Activated naive CD8-positive, alpha-beta T cell treated with anti-CD3 and anti-CD28 coated beads, Interleukin-2, amount 10 ng/mL, durations not matched to agents 7 days and 5 days (primary cell): ENCODE data around the gene GABBR1. TPM values are rescaled to one million over a fixed set of nuclear protein-coding genes. Genes with fewer than 3 reads are reported as not detected.
"Not testable (repeated sequence)": the region's sequence is repeated elsewhere in the genome, so short reads cannot be mapped to it uniquely, and the experiment has no call there.

Experiments
- ATAC-seq: fragments of 150-1000 bp; cut with Tn5 transposase; one replicate; pipeline ENCODE4 v1.10.0; 2021; ENCODE audit warnings: low read depth, moderate library complexity
- POLR2A ChIA-PET: fragments of 350-600 bp; sonication (Branson Sonifier 250); formaldehyde crosslinking; loops from one replicate; lab custom pipeline; 2021; ENCODE audit warnings: antibody characterized with exemption; lab: Charles Lee
- DNase-seq: peaks from one replicate; pipeline ENCODE4 v3.0.0; 2021
- H3K27ac Mint-ChIP-seq: one replicate; pipeline ENCODE4 v1.8.0; 2022; ENCODE audit warnings: mild to moderate bottlenecking, mixed read lengths
- H3K27me3 Mint-ChIP-seq: one replicate; pipeline ENCODE4 v1.8.0; 2022; ENCODE audit warnings: mild to moderate bottlenecking, moderate library complexity, mixed read lengths
- H3K36me3 Mint-ChIP-seq: one replicate; pipeline ENCODE4 v1.8.0; 2021; ENCODE audit warnings: mild to moderate bottlenecking, mixed read lengths
- H3K4me1 Mint-ChIP-seq: one replicate; pipeline ENCODE4 v1.8.0; 2021; ENCODE audit warnings: mixed read lengths
- H3K4me3 Mint-ChIP-seq: one replicate; pipeline ENCODE4 v1.8.0; 2022; ENCODE audit warnings: mild to moderate bottlenecking, moderate library complexity, mixed read lengths
- H3K9me3 Mint-ChIP-seq: one replicate; pipeline ENCODE4 v1.8.0; 2021; ENCODE audit warnings: mixed read lengths
- total RNA-seq, 2 experiments: library from RNA; stranded (reverse); gene quantifications; one replicate each; pipeline ENCODE4 v1.2.3, GENCODE V29; 2021

Gene GABBR1
- total RNA-seq, 2 experiments from 2014 or later, result 20.1 to 20.7 TPM

DNA sequence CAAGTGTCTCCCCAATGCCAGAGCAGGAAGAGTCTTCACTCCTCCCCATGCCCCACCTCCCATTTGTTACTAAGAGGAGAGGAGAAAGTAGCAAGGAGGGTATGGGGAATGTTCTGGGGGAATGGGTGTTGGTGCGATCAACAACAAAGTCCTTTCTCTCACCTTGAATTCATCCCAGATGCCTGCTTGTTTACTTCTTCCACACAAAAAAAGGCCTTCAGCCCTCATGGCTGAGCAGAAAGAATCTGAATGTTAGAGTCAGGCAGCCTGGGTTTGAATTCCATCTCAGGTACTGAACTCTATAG, 33.8 kb upstream of the GABBR1 start:
- DNase-seq (no peak), ATAC-seq (no peak)
- no peak overlapping the region for H3K27ac Mint-ChIP-seq
- peaks cover 2% of the 10 kb centered on the region for H3K36me3 Mint-ChIP-seq
- H3K4me1 Mint-ChIP-seq, result peaks cover 2% of the 10 kb centered on the region
- H3K9me3 Mint-ChIP-seq, result no peaks in the 10 kb centered on the region
- H3K27me3 Mint-ChIP-seq, result peaks cover 11% of the 10 kb centered on the region
- POLR2A ChIA-PET, result no interaction called here
- H3K4me3 Mint-ChIP-seq, result no peak overlapping the region

DNA sequence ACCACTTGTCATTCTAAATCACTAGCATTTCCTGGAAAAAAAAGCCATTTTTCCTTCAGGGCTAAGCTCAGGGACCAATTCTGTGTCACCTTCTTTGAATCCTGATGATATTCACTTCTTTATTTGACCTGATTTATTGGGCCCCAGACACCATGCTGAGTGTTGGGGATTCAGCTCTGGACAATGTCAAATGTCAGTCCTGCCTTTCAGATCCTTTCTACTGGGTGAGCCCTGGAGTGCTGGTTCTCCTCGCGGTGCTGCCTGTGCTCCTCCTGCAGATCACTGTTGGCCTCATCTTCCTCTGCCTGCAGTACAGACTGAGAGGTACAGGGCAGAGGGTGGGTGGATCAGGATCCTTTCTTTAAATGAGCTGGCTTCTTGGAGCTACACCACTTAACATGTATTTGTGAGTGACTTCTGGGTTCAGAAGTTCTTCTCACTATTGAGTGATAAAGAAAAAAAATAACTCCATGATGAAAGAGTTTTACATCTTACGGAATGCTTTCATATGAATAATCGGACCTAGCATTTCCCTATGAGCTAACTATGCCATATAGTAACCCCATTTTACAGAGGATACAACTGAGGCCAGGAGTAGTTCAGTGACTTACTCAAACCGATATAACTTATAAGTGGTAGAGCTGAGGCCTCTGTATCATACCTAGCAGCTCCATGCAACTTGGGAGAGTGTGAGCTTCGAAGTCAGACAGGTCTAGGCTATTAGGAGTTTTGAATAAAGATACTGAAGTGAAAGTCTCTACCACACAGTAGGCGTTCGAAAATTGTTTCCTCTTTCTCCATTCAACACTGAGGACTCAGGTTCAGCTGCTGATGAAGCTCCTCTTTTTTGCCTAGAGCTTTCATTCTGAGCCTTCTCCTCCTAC, 33.2 kb upstream of the GABBR1 start:
- no peak for ATAC-seq
- Mint-ChIP-seq H3K9me3 (no peaks in the 10 kb centered on the region), H3K27ac (no peak overlapping the region), H3K27me3 (peaks cover 13% of the 10 kb centered on the region), H3K4me3 (no peak overlapping the region), H3K36me3 (no peaks in the 10 kb centered on the region), H3K4me1 (peaks cover 2% of the 10 kb centered on the region)
- POLR2A ChIA-PET, result no interaction called here
- DNase-seq, result no peak

DNA sequence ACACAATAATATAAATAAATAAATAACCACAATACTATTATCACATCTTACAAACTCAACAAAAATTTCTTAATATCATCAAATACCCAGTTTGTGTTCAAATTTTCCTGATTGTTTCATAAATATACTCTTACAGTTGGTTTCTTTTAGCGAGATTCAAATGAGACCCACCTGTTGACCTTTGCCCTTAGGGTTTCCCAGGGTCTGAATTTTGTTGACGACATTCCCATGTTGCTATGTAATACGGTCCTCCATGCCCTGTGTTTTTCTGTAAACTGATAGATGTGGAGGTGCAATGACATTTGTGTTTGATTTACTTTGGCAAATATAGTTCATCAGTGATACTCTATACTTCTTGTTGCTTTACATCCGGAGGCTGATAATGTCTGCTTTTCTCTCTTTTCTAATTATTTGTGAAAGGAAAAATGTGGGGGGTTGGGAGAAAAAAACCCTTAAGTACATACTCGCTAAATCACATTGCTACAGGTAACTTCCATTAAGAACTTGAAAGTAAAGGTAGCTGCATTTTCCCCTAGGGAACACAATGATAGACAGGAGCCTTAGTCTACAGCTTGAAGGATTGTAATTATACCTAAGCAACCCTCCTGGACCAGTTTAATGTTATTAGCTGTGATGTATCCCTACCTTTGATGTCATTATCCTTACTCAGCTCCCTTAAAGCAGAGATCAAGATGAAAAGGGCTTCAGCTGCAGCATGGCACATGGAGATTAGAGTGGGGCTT, 30.5 kb upstream of the GABBR1 start:
- Mint-ChIP-seq H3K27me3 (peaks cover 19% of the 10 kb centered on the region), H3K4me1 (peaks cover 2% of the 10 kb centered on the region), H3K4me3 (no peak overlapping the region), H3K9me3 (no peaks in the 10 kb centered on the region), H3K36me3 (no peaks in the 10 kb centered on the region), H3K27ac (no peak overlapping the region)
- DNase-seq (no peak), ATAC-seq (no peak)
- POLR2A ChIA-PET, result no interaction called here

DNA sequence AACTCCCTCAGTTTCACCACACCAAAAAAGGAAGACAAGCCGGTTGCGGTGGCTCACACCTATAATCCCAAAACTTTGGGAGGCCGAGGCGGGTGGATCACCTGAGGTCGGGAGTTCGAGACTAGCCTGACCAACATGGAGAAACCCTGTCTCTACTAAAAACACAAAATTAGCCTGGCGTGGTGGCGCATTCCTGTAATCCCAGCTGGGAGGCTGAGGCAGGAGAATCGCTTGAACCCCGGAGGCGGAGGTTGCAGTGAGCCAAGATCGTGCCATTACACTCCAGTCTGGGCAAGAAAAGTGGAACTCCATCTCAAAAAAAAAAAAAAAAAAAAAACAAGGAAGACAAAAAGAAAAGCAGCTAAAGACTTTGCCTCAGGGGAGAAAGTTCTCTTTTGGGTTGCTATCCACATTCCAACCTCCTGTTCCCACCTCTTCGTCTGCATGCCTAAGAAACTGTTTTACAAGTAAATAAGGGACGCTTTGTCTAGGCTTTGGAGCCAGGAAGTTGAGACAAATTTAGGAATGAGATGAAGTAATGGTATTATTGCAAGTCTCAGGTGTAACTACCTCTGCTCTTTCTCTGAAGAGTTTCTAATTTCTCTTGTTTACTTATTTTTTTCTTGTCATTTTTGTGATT, 28.6 kb upstream of the GABBR1 start:
- not testable (repeated sequence) for H3K4me1 Mint-ChIP-seq, H3K27ac Mint-ChIP-seq, H3K4me3 Mint-ChIP-seq, DNase-seq, H3K9me3 Mint-ChIP-seq, H3K36me3 Mint-ChIP-seq, ATAC-seq
- POLR2A ChIA-PET, result interaction anchor here (0.7 kb wide), 1 partner anchor 92 kb away, joined by 3 read pairs; no protein-coding TSS in a partner anchor
- peaks cover 26% of the 10 kb centered on the region for H3K27me3 Mint-ChIP-seq

DNA sequence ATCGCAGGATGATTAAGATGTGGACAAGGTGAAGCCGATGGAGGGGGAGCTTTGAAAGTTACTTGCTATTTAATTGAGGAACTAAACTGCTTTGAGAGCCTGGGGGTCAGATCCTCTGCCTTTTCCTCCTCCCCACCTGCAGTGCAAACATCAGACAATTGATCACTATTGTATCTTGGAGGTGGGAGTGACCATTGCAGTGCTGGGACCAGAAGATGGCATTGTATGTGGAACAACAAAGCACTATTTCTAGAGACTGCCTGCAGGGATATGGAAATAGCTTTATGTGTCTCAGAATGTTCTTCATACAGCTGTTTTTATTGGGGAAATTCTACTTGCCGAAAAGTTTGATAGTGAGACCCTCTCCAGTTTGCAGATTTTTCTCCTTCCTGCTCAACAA, 28.1 kb upstream of the GABBR1 start:
- no peaks in the 10 kb centered on the region for H3K36me3 Mint-ChIP-seq
- ATAC-seq (no peak), DNase-seq (no peak)
- H3K4me3 Mint-ChIP-seq, result no peak overlapping the region
- H3K4me1 Mint-ChIP-seq, result peaks cover 1% of the 10 kb centered on the region
- H3K27me3 Mint-ChIP-seq, result peaks cover 28% of the 10 kb centered on the region
- H3K9me3 Mint-ChIP-seq, result no peaks in the 10 kb centered on the region
- POLR2A ChIA-PET, result interaction anchor here (0.7 kb wide), 1 partner anchor 92 kb away, joined by 3 read pairs; no protein-coding TSS in a partner anchor
- no peak overlapping the region for H3K27ac Mint-ChIP-seq

DNA sequence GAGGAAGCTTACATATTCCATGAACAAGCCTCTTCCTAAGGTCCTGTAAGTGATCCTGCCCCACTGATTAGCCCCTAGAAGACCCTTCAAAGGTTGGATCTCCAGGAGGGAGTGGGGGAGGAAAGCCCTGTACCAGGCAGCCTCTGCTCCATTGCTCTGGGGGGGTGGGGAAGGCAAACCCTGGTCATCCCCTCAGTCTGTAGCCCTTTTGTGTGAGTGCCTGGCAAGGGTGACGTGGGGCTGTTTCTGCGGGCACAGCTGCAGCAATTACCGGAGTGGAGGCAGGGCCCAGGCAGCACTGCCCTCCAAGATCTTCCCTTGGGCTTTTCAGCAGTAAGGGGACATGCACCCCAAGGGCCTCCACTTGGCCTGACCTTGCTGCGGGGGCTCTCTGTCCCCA, 23.8 kb upstream of the GABBR1 start, which contains the start of gene MOG:
TSS of gene MOG (plus strand) at position 295 of the 400 bp plus-strand sequence. CDS start 118 bp downstream, outside the sequence.
- DNase-seq (no peak), ATAC-seq (no peak)
- no peaks in the 10 kb centered on the region for H3K9me3 Mint-ChIP-seq
- no peak within 1 kb of the TSS for H3K4me3 Mint-ChIP-seq
- no peaks in the 10 kb centered on the region for H3K36me3 Mint-ChIP-seq
- H3K27ac Mint-ChIP-seq, result no peak within 1 kb of the TSS
- POLR2A ChIA-PET, result no interaction called here
- no peaks in the 10 kb centered on the region for H3K4me1 Mint-ChIP-seq
- H3K27me3 Mint-ChIP-seq, result peaks cover 23% of the 10 kb centered on the region

DNA sequence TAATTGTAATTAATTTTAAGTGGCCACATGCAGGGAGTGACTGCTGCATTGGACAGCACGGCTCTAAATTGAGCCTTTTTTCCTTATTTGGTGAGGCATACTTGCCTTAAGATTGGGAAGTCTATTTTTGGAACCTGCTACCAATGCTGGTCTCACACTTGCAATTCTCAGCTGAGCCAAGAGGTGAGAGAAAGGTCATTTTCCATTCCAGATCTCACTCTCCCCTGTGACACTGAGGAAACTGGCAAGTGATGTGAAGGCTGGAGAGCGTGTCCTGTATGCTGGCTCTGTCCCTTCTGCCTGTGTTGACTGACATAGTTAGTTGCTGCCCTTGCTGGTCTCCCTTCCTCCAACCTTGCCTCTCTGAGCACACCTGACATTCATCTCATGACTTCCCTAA, 23.2 kb upstream of the GABBR1 start:
- peaks cover 2% of the 10 kb centered on the region for H3K4me1 Mint-ChIP-seq
- no peaks in the 10 kb centered on the region for H3K36me3 Mint-ChIP-seq
- peaks cover 21% of the 10 kb centered on the region for H3K27me3 Mint-ChIP-seq
- DNase-seq (no peak), ATAC-seq (no peak)
- H3K9me3 Mint-ChIP-seq, result no peaks in the 10 kb centered on the region
- H3K4me3 Mint-ChIP-seq, result no peak overlapping the region
- POLR2A ChIA-PET, result no interaction called here
- H3K27ac Mint-ChIP-seq, result no peak overlapping the region

DNA sequence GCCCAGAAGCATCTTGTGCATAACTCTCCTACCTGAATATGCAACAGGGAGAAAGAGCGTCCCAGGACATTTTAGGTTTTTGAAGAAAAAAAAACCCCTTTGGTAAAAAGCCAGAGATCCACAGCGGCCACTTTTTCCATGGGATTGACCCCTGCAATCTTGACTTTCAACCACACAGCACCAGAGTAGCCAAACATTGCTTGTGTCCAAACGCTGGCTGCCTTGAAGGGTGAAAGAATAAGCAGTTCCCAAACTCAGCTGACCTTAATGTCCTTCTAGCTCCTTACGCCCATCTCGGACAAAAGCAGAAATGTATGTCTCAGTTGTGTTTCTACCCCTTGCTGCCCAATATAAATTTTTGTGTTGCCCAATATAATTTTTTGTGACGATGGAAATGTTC, 22.7 kb upstream of the GABBR1 start:
- peaks cover 18% of the 10 kb centered on the region for H3K27me3 Mint-ChIP-seq

DNA sequence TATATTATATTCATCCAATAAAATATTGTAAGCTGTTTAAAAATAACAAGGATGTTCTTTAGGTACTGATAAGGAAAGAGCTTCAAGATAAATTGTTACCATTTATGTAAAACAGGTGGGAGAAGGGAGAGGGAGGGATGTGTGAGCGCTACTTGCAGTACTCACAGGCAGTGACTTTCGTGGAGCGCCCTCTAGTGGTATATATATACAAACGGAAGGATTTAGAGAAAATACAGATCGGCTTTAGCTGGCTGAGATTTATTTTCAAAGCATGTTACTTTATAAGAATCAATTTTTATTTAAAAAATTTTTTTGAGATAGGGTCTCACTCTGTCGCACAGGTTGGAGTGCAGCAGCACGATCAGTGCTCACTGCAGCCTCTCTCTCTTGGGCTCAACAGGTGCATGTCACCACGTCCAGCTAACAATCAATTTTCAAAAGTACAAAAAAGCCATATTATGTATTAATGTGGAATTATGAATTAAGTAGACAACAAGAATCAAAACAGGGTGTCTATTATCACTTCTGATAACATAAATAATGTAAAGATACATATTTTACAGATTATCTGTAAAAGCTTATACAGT, 20.6 kb upstream of the GABBR1 start:
- no peak for ATAC-seq
- Mint-ChIP-seq H3K4me1 (peaks cover 8% of the 10 kb centered on the region), H3K27me3 (peaks cover 15% of the 10 kb centered on the region), H3K27ac (no peak overlapping the region), H3K36me3 (no peaks in the 10 kb centered on the region), H3K4me3 (no peak overlapping the region), H3K9me3 (no peaks in the 10 kb centered on the region)
- no peak for DNase-seq
- POLR2A ChIA-PET, result no interaction called here

More for the DNA sequence above, 22.7 kb upstream of the GABBR1 start:
- no peak for DNase-seq
- POLR2A ChIA-PET, result no interaction called here
- Mint-ChIP-seq H3K4me3 (no peak overlapping the region), H3K4me1 (peaks cover 2% of the 10 kb centered on the region), H3K36me3 (no peaks in the 10 kb centered on the region), H3K9me3 (no peaks in the 10 kb centered on the region), H3K27ac (no peak overlapping the region)
- ATAC-seq, result no peak

DNA sequence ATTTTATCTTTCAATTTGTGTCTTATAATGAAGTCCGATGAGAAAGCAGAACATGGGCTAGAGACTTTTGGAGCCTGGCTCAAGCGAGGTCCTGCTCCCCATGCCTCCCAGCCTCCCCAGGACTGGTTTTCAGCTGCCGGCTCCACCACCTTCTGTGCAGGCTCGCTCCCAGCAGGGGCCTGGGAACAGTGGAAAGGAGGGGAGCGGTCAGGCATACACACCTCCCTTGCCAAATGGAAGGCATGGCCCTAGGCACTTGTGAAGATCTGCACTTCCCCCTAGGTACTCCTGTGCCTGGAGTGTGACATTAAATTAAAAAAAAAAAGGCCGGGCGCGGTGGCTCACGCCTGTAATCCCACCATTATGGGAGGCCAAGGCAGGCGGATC, 19.2 kb upstream of the GABBR1 start:
- H3K4me1 Mint-ChIP-seq, result peaks cover 8% of the 10 kb centered on the region
- ATAC-seq (no peak), DNase-seq (no peak)
- POLR2A ChIA-PET, result no interaction called here
- H3K4me3 Mint-ChIP-seq, result no peak overlapping the region
- H3K27me3 Mint-ChIP-seq, result peaks cover 8% of the 10 kb centered on the region
- no peaks in the 10 kb centered on the region for H3K9me3 Mint-ChIP-seq
- no peak overlapping the region for H3K27ac Mint-ChIP-seq
- H3K36me3 Mint-ChIP-seq, result no peaks in the 10 kb centered on the region

DNA sequence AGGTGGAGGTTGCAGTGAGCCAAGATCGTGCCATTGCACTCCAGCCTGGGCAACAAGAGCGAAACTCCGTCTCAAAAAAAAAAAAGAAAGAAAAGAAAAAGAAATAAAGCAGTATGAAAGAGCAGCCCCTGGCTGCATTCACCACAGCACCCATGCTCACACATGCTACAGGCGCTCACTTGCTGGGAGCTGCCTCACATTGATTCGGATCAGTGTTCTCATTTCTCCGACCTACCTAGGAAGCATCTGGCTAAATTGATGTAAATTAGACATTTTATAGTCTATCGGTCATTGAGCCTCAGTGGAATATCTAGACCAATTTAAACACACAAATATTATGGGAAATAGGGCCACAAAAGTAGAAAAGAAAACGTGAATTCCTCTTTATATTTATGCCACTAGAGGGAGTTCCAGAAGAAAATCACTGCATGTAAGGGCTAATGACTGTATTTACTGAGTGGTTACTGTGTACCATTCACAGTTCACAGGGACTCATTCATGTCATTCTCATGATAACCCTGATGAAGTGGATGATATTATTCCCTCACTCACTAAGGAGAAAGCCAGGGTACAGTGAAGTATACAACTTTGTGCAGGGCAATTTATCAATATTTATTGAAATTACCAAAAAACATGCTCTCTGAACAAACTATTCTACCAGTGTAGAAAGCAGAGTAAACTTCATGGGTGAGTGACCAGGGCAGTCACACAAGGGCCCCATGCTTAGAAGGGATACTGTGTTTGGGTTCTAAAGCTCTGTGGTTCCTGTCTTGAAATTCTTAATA, 18.6 kb upstream of the GABBR1 start:
- POLR2A ChIA-PET, result interaction anchor here (0.6 to 0.8 kb wide), 3 partner anchors 16 to 572 kb away, joined by 3 to 4 read pairs (median 3); no protein-coding TSS in a partner anchor

More for the DNA sequence above, 18.6 kb upstream of the GABBR1 start:
- no peaks in the 10 kb centered on the region for H3K9me3 Mint-ChIP-seq
- no peak overlapping the region for H3K27ac Mint-ChIP-seq
- H3K4me1 Mint-ChIP-seq, result peaks cover 8% of the 10 kb centered on the region
- H3K4me3 Mint-ChIP-seq, result no peak overlapping the region
- no peak for DNase-seq
- peaks cover 8% of the 10 kb centered on the region for H3K27me3 Mint-ChIP-seq
- no peaks in the 10 kb centered on the region for H3K36me3 Mint-ChIP-seq
- ATAC-seq, result no peak
